Peyer's patch (tissue), 4 donors: ENCODE results near the gene RTBDN. TPM values are rescaled to one million over a fixed set of nuclear protein-coding genes. Genes with fewer than 3 reads are reported as not detected.
A peak's percentile ranks its signal among the peaks of the same experiment; 100 is the strongest.

ENCODE experiments used
- DNase-seq, 3 donors: peaks; one replicate each; pipeline ENCODE4 v3.0.0-alpha.2; 2017 to 2019
- H3K27ac ChIP-seq, 4 donors: fragments of 200-600 bp; sonication (generic); one replicate each; pipeline ENCODE4 v1.5.1; 2016 to 2019
- H3K27me3 ChIP-seq, 2 donors: fragments of 200-600 bp; sonication (generic); one replicate each; pipeline ENCODE4 v1.5.1; 2019
- H3K36me3 ChIP-seq, 3 donors: fragments of 200-600 bp; sonication (generic); one replicate each; pipeline ENCODE4 v1.5.1; 2016 to 2019
- H3K4me1 ChIP-seq, 4 donors: fragments of 200-600 bp; sonication (generic); one replicate each; pipeline ENCODE4 v1.5.1; 2016 to 2019
- H3K4me3 ChIP-seq, 4 donors: fragments of 200-600 bp; sonication (generic); 1 replicate in 3 of 4; 2 replicates in 1 of 4; pipeline ENCODE4 v1.5.1; 2016 to 2019; ENCODE audit warnings: mild to moderate bottlenecking in 1 of 4
- H3K9me3 ChIP-seq, 4 donors: fragments of 200-600 bp; sonication (generic); one replicate each; pipeline ENCODE4 v1.5.1; 2016 to 2019; ENCODE audit warnings: mild to moderate bottlenecking in 1 of 4
- CTCF ChIP-seq, 6 experiments: fragments of 450-650 bp in 4 of 6; fragments of 200-600 bp in 2 of 6; sonication (generic) in 1 of 6; IDR thresholded peaks; one replicate each; pipeline ENCODE4 v1.5.1; 2017 to 2019; ENCODE audit warnings: antibody characterized with exemption in 6 of 6, mild to moderate bottlenecking in 3 of 6, moderate library complexity in 1 of 6
- POLR2A ChIP-seq, 2 donors: fragments of 450-650 bp; IDR thresholded peaks; one replicate each; pipeline ENCODE4 v1.5.1; 2017; ENCODE audit warnings: antibody characterized with exemption in 2 of 2, mild to moderate bottlenecking in 2 of 2, moderate library complexity in 2 of 2
- total RNA-seq, 4 donors: library from RNA; depleted of rRNA; stranded (reverse); fragments of >200 nt; gene quantifications; one replicate each; pipeline ENCODE4 v1.1.0, GENCODE V29; 2016

Gene RTBDN
- total RNA-seq, 4 donors from 2014 or later = not detected

GRCh38 chr19:12838886-12839756 is 4.7 kb upstream of the RTBDN start:
- H3K27me3 ChIP-seq = peaks cover 0 to 54% of the 10 kb centered on the region in 2 donors
- H3K4me3 ChIP-seq = peak overlapping the region in 3 of 4 donors; percentile 40 to 51 (median 41)
- TF ChIP-seq POLR2A (IDR thresholded peaks at IDR 0.05) (no peak), CTCF (IDR thresholded peaks at IDR 0.05) (no peak)
- H3K36me3 ChIP-seq = no peaks in the 10 kb centered on the region
- no peaks in the 10 kb centered on the region for H3K9me3 ChIP-seq
- no peak for DNase-seq
- H3K4me1 ChIP-seq = peaks cover 0 to 23% (median 12%) of the 10 kb centered on the region in 4 donors
- H3K27ac ChIP-seq = no peak overlapping the region

GRCh38 chr19:12838182-12838885 is 4.0 kb upstream of the RTBDN start, which contains the start of gene MAST1:
TSS of gene MAST1 (plus strand) at chr19:12838515. CDS start at chr19:12838573, 58 bp downstream.
- H3K27me3 ChIP-seq = peaks cover 0 to 62% of the 10 kb centered on the region in 2 donors
- H3K27ac ChIP-seq = no peak within 1 kb of the TSS
- no peaks in the 10 kb centered on the region for H3K9me3 ChIP-seq
- DNase-seq = peak in 2 of 3 donors; percentile 56 to 71
- H3K4me3 ChIP-seq = peak within 1 kb of the TSS in 3 of 4 donors; percentile 40 to 51 (median 41)
- H3K4me1 ChIP-seq = peaks cover 0 to 30% (median 17%) of the 10 kb centered on the region in 4 donors
- no peaks in the 10 kb centered on the region for H3K36me3 ChIP-seq
- TF ChIP-seq POLR2A (IDR thresholded peaks at IDR 0.05) (no peak), CTCF (IDR thresholded peaks at IDR 0.05) (peak in 5 of 6 experiments; percentile 22 to 58 (median 49))

- no peak for DNase-seq
- no peaks in the 10 kb centered on the region for H3K36me3 ChIP-seq
- TF ChIP-seq CTCF (IDR thresholded peaks at IDR 0.05) (no peak), POLR2A (IDR thresholded peaks at IDR 0.05) (no peak)
- no peak overlapping the region for H3K27ac ChIP-seq
- H3K4me3 ChIP-seq = no peak overlapping the region
- H3K27me3 ChIP-seq = peaks cover 0 to 73% of the 10 kb centered on the region in 2 donors
- H3K4me1 ChIP-seq = peaks cover 0 to 40% (median 17%) of the 10 kb centered on the region in 4 donors
- peaks cover 0 to 3% (median 0%) of the 10 kb centered on the region in 4 donors for H3K9me3 ChIP-seq
Observed at GRCh38 chr19:12837225-12837624, 2.8 kb upstream of the RTBDN start.

- H3K27me3 ChIP-seq = peaks cover 0 to 71% of the 10 kb centered on the region in 2 donors
- no peak overlapping the region for H3K27ac ChIP-seq
Observed at GRCh38 chr19:12836529-12836863, 2.1 kb upstream of the RTBDN start.

More at GRCh38 chr19:12836529-12836863, 2.1 kb upstream of the RTBDN start:
- H3K4me1 ChIP-seq = peaks cover 0 to 40% (median 17%) of the 10 kb centered on the region in 4 donors
- TF ChIP-seq CTCF (IDR thresholded peaks at IDR 0.05) (no peak), POLR2A (IDR thresholded peaks at IDR 0.05) (no peak)
- H3K9me3 ChIP-seq = peaks cover 0 to 3% (median 0%) of the 10 kb centered on the region in 4 donors
- DNase-seq = no peak
- no peaks in the 10 kb centered on the region for H3K36me3 ChIP-seq
- H3K4me3 ChIP-seq = no peak overlapping the region
